HUES48 (cell line): ENCODE data around the gene FAM131B.

Experiments used
- H3K27ac ChIP-seq: one replicate; pipeline ENCODE4 v1.7.0; 2013; ENCODE audit warnings: low read depth, low read length, inconsistent platforms
- H3K27me3 ChIP-seq: 2 replicates; pipeline ENCODE4 v1.6.1; 2013; ENCODE audit warnings: mild to moderate bottlenecking, low read length; ENCODE audit not compliant: control insufficient read depth, insufficient read depth
- H3K36me3 ChIP-seq: 2 replicates; pipeline ENCODE4 v1.6.1; 2013; ENCODE audit warnings: low read length; ENCODE audit not compliant: control insufficient read depth, insufficient read depth
- H3K4me1 ChIP-seq: 2 replicates; pipeline ENCODE4 v1.6.1; 2013; ENCODE audit warnings: mild to moderate bottlenecking, low read length; ENCODE audit not compliant: control insufficient read depth, insufficient read depth
- H3K4me3 ChIP-seq: 2 replicates; pipeline ENCODE4 v1.5.1; 2013; ENCODE audit warnings: mild to moderate bottlenecking, low read depth, low read length
- H3K9ac ChIP-seq: 2 replicates; pipeline ENCODE4 v1.6.1; 2013; ENCODE audit warnings: mild to moderate bottlenecking, low read depth, low read length, moderate library complexity
- H3K9me3 ChIP-seq: 2 replicates; pipeline ENCODE4 v1.6.1; 2013; ENCODE audit warnings: low read length; ENCODE audit not compliant: control insufficient read depth, insufficient read depth

FAM131B gene

GRCh38 chr7:143380260-143380645, 17.7 kb upstream of the FAM131B start:
- peak overlapping the region; percentile 99 for H3K27ac ChIP-seq
- H3K9me3 ChIP-seq, result no peaks in the 10 kb centered on the region
- peaks cover 29% of the 10 kb centered on the region for H3K36me3 ChIP-seq
- peak overlapping the region; percentile 96 for H3K4me3 ChIP-seq
- peaks cover 26% of the 10 kb centered on the region for H3K4me1 ChIP-seq
- H3K27me3 ChIP-seq, result no peaks in the 10 kb centered on the region
- peak overlapping the region; percentile 96 for H3K9ac ChIP-seq

- no peaks in the 10 kb centered on the region for H3K9me3 ChIP-seq
- H3K36me3 ChIP-seq, result peaks cover 24% of the 10 kb centered on the region
- no peak overlapping the region for H3K9ac ChIP-seq
- H3K27ac ChIP-seq, result peak overlapping the region; percentile 99
- H3K4me3 ChIP-seq, result peak overlapping the region; percentile 96
- H3K4me1 ChIP-seq, result peaks cover 26% of the 10 kb centered on the region
- no peaks in the 10 kb centered on the region for H3K27me3 ChIP-seq
These were observed 17.2 kb upstream of the FAM131B start for GRCh38 chr7:143379611-143380259.

- Histone ChIP-seq H3K4me1 (peaks cover 17% of the 10 kb centered on the region), H3K9ac (no peak overlapping the region)
These were observed 13.9 kb upstream of the FAM131B start for GRCh38 chr7:143376396-143376795.

GRCh38 chr7:143375298-143376034, 13.0 kb upstream of the FAM131B start:
- Histone ChIP-seq H3K27me3 (peaks cover 4% of the 10 kb centered on the region; the same call in 1 of the 2 replicates), H3K9ac (no peak overlapping the region), H3K4me1 (peaks cover 22% of the 10 kb centered on the region), H3K4me3 (no peak overlapping the region), H3K27ac (no peak overlapping the region), H3K9me3 (no peaks in the 10 kb centered on the region), H3K36me3 (no peaks in the 10 kb centered on the region)

More at GRCh38 chr7:143376396-143376795, 13.9 kb upstream of the FAM131B start:
- Histone ChIP-seq H3K27me3 (no peaks in the 10 kb centered on the region), H3K27ac (no peak overlapping the region), H3K4me3 (no peak overlapping the region), H3K9me3 (no peaks in the 10 kb centered on the region), H3K36me3 (no peaks in the 10 kb centered on the region)

- Histone ChIP-seq H3K36me3 (no peaks in the 10 kb centered on the region), H3K9ac (no peak overlapping the region), H3K4me3 (no peak overlapping the region), H3K9me3 (no peaks in the 10 kb centered on the region), H3K27me3 (peaks cover 4% of the 10 kb centered on the region; the same call in 1 of the 2 replicates), H3K27ac (no peak overlapping the region), H3K4me1 (peaks cover 27% of the 10 kb centered on the region)
These were observed 12.0 kb upstream of the FAM131B start for GRCh38 chr7:143374561-143374960.

GRCh38 chr7:143373255-143373794, 10.8 kb upstream of the FAM131B start:
- no peak overlapping the region for H3K9ac ChIP-seq
- no peak overlapping the region for H3K27ac ChIP-seq
- H3K4me1 ChIP-seq, result peaks cover 26% of the 10 kb centered on the region
- H3K4me3 ChIP-seq, result no peak overlapping the region
- no peaks in the 10 kb centered on the region for H3K36me3 ChIP-seq
- no peaks in the 10 kb centered on the region for H3K9me3 ChIP-seq
- peaks cover 4% of the 10 kb centered on the region; the same call in 1 of the 2 replicates for H3K27me3 ChIP-seq

GRCh38 chr7:143372070-143372469, 9.6 kb upstream of the FAM131B start:
- Histone ChIP-seq H3K4me1 (peaks cover 26% of the 10 kb centered on the region), H3K36me3 (no peaks in the 10 kb centered on the region), H3K9ac (no peak overlapping the region), H3K9me3 (no peaks in the 10 kb centered on the region), H3K27me3 (peaks cover 4% of the 10 kb centered on the region; the same call in 1 of the 2 replicates), H3K4me3 (no peak overlapping the region), H3K27ac (no peak overlapping the region)

GRCh38 chr7:143369678-143370651, 7.5 kb upstream of the FAM131B start:
- Histone ChIP-seq H3K9me3 (no peaks in the 10 kb centered on the region), H3K9ac (0 out of 2 replicates have a peak overlapping the region, but pooled peaks have one; percentile 50), H3K4me3 (peak overlapping the region; percentile 28; the same call in 1 of the 2 replicates), H3K36me3 (no peaks in the 10 kb centered on the region), H3K27me3 (peaks cover 4% of the 10 kb centered on the region; the same call in 1 of the 2 replicates), H3K27ac (peak overlapping the region; percentile 85), H3K4me1 (peaks cover 26% of the 10 kb centered on the region)

GRCh38 chr7:143368387-143368786, 5.9 kb upstream of the FAM131B start:
- Histone ChIP-seq H3K27ac (no peak overlapping the region), H3K9me3 (no peaks in the 10 kb centered on the region), H3K27me3 (peaks cover 15% of the 10 kb centered on the region), H3K9ac (no peak overlapping the region), H3K36me3 (no peaks in the 10 kb centered on the region), H3K4me1 (peaks cover 28% of the 10 kb centered on the region), H3K4me3 (no peak overlapping the region)

GRCh38 chr7:143367972-143368371, 5.5 kb upstream of the FAM131B start:
- H3K27me3 ChIP-seq, result peaks cover 20% of the 10 kb centered on the region
- H3K36me3 ChIP-seq, result no peaks in the 10 kb centered on the region
- H3K27ac ChIP-seq, result no peak overlapping the region

More at GRCh38 chr7:143367972-143368371, 5.5 kb upstream of the FAM131B start:
- Histone ChIP-seq H3K4me3 (no peak overlapping the region), H3K9ac (no peak overlapping the region), H3K9me3 (no peaks in the 10 kb centered on the region), H3K4me1 (peaks cover 32% of the 10 kb centered on the region)
